Measurements from ENCODE around the gene EXD3. TPM values are rescaled to one million over a fixed set of nuclear protein-coding genes. Genes with fewer than 3 reads are reported as not detected.
"Not testable (repeated sequence)": the region's sequence is repeated elsewhere in the genome, so short reads cannot be mapped to it uniquely, and the experiment has no call there.

Gene EXD3
- polyA plus RNA-seq, 3 donors, result 8.7 to 9.2 (median 8.9) TPM

DNA sequence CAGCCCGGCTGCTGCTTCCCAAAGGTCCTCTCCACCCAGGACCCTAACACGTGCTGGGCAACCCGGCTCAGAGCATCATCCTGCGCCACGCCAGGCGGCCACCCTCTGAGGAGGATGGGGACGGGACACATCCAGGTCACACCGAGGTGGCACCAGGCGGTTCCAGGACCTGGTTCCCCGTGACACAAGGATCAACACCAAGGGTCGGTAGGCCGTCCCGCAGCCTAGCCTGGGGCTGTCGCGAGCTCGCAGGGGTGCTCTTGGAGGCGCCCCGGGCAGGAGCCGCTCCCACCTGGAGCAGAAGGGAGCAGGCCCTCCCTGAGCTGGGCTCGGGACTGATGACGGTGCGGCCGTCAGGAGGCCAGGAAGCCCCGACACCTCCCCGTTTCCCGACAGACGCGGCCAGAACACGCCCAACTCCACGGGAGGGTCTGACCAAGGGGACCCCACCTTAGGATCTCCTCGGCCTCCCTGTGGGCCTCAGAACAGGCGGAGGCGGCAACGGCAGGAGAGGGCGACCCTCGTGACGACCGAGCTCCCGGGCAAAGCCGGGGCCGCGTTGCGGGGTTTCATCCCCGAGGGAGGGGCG lies 6.3 kb downstream of the EXD3 start:
- no peak for DNase-seq (ENCODE audit: low read depth in 3 of 3, low spot score in 2 of 3)

DNA sequence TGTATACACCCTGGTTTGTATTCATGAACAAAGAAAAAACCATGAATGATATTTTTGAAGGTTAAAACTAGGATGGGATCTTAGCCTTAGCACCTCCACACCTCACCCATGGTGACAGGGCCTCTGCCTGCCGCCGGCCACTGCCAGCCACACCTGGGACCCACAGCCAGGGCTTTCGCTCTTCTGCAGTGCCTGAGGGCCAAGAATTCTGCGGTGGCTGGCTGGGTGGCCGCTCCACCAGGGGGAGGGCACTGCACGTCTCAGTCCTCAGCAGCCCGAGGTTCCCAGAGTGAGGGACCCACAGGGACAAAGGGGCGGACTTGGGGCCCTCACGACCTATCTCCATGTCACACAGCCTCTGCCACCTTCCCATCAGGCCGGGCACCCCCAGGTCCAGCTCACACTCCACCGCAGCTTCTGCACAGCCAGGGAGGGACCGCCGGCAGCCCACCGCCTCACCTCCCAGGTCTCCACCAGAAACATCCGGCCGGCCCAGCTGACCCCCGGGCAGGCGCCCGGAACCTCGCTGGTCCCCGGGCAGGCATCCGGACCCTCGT lies 6.9 kb downstream of the EXD3 start:
- DNase-seq (ENCODE audit: low read depth in 3 of 3, low spot score in 2 of 3), result no peak

DNA sequence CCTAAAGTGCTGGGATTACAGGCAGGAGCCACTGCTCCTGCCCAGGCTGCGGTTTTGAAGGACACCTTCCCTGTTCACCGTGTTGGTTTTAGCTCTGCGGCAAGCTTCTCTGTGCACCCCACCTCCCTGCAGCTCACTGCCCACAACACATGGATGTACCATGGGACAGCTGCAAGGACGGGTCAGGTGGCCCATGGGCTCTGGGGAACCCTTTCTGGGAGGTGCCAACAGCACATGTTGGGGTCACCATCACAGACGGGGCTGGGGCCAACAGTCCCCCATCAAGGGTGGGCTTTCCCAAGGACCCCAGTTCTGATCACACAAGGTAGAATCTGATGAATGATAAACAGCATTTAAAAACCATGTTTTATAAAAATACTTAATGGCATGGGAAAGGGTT lies 7.5 kb downstream of the EXD3 start:
- no peak for DNase-seq (ENCODE audit: low read depth in 3 of 3, low spot score in 2 of 3)

DNA sequence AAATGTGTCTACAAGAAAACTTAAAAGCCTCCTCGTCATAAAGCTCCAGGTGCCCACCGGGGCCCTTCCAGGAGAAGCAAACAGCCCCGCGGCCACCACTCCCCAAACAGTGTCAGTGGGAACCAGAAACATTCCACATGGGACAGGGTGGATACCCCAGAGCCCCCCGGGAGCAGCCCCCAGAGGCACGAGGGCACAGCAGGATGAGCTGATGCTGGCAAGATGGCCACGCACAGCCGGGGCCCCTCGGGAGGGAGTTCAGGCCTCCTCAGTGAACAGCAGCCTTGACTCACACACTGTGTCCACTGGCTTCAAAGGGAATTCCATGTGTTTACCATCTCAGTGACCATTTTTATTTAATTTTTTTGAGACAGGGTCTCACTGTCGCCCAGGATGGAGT lies 10.5 kb downstream of the EXD3 start:
- no peak for DNase-seq (ENCODE audit: low read depth in 3 of 3, low spot score in 2 of 3)

DNA sequence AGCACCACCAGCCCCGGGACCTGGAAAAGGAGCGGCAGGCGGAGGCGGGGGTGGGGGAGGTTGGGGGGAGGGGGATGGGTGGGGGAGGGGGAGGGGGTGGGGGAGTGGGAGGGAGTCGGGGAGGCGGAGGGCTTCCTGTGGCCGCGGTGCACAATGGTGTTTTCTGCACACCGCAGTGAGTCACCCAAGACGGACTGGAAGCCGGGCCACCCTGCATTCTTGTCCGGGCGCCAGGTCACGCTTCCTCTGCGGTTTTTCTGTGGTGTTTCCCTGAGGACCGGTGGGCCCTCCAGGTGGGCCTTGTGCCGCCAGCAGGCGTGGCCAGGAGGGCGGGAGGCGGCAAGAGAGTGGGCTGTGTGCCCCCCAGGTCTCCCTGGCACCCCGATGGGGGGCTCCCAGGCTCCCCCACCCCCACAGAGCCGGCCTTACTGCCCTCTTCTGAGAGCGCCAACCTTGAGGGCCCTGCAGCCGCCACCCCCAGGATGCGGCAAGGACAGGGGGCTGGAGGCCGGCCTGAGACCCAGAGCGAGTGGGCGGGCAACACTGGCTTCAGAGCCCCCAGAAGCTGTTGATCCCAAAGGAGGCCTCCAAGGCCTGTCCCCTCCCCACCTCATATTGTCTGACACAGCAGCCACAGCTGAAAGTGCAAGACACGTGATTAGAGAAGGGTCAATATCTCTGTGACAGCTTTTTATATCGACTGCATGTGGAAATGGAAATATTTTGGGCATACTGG lies 11.1 kb downstream of the EXD3 start:
- no peak for DNase-seq (ENCODE audit: low read depth in 3 of 3, low spot score in 2 of 3)

DNA sequence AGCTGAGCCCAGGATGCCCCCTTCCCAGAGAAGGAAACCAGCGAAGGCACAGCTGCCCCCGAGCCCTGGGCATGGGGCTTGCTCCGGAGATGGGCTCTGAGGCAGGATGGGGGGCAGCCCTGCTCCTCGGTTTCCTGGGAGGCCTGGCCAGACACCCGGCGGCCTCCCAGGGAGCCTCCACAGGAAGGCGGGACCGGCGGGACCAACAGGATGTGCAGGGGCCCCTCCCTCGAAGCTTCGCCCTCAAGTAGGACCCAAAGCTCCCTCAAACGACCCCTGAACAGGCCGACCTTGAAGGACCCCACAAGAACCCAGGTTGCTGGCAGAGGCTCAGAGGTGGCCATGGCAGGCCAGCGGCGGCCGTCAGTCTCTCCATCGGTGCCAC lies 11.7 kb downstream of the EXD3 start:
- DNase-seq (ENCODE audit: low read depth in 3 of 3, low spot score in 2 of 3), result no peak

DNA sequence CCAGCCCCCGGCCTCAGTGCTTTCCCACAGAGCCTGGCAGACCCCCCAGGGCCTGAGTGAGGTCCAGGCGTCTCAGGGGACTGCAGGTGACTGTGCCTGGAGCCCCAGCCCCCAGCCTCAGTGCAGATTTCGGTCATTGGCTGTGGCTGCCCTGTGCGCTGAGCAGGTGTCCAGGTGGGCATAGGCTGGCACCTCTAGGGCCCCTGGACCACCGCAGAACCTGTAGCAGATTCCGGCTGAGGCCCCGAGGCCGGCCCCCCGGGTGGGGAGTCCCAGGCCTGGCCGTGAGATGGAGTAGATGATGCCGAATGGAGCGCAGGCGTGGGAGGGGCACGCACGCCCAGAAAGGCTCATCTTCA lies 12.1 kb downstream of the EXD3 start:
- DNase-seq (ENCODE audit: low read depth in 3 of 3, low spot score in 2 of 3), result no peak

DNA sequence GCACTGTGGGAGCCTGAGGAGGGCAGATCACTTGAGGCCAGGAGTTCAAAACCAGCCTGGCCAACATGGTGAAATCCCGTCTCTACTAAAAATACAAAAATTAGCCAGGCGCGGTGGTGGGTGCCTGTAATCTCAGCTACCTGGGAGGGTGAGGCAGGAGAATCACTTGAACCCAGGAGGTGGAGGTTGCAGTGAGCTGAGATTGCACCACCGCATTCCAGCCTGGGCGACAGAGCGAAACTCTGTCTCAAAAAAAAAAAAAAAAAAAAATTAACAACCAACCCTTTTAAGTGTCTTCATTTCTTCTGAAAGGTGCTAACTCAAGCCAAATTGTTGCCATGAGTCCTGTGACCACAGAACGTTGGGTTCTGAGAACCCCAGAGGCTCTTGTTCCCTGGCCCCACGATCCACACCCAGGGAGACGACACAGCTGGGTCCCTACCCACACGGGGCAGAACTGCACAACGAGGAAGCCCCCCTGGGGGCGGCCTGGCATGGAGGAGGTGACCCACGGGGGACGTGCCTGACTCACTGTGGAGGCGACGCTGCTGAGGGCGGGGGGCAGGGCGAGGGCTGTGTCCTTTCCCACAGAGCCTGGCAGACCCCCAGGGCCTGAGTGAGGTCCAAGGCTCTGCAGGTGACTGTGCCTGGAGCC lies 12.6 kb downstream of the EXD3 start:
- DNase-seq (ENCODE audit: low read depth in 3 of 3, low spot score in 2 of 3), result not testable (repeated sequence)

DNA sequence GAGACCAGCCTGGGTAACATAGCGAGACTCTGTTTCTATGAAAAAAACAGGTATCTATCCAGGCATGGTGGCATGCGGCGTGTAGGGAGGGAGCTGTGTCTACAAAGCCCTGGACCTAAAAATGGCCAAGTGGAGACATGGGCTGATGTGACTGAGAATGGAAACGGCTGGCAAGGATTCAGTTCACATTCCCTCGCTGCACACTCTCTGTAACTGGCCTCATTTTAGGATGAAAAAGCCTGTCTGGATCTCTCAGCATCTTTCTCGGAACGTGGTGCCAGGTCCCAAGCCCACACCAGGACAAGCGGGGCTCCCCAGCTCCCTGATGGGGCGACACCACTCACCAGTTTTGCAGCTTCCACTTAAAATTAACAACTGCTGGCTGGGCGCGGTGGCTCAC lies 13.4 kb downstream of the EXD3 start:
- no peak for DNase-seq (ENCODE audit: low read depth in 3 of 3, low spot score in 2 of 3)

DNA sequence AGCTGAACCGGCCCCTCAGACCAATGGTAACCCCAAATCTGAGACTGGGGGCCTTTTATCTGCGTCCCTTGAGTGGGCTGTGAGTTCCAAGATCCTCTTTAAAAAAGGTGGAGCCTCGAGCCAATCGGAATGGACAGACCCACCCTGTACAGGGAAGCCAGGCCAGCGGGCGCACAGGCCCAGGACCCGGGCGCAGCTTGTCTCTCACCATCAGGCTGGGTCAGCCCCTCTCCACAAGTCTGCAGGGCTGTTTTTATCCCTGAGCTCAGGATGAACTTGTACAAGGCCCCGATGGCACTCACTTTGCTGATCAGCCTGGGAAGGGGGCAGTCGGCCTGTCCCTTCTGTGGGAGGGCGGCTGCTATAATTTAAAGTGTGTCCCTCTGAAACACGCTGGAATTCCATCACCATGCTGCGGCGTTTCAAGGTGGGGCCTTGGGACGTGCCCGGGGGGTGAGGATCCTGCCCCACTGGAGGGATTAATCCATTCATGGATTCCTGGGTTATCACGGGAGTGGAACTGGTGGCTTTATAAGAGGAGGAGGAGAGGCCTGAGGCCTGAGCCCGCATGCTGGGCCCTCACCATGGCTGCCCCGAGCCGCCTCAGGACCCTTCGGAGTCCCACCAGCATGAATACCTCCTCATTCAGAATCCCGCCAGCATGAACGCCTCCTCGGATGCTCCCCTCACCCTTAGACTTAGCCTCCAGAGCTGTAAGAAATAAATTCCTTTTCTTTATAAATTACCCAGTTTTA lies 14.1 kb downstream of the EXD3 start:
- DNase-seq (ENCODE audit: low read depth in 3 of 3, low spot score in 2 of 3), result no peak

DNA sequence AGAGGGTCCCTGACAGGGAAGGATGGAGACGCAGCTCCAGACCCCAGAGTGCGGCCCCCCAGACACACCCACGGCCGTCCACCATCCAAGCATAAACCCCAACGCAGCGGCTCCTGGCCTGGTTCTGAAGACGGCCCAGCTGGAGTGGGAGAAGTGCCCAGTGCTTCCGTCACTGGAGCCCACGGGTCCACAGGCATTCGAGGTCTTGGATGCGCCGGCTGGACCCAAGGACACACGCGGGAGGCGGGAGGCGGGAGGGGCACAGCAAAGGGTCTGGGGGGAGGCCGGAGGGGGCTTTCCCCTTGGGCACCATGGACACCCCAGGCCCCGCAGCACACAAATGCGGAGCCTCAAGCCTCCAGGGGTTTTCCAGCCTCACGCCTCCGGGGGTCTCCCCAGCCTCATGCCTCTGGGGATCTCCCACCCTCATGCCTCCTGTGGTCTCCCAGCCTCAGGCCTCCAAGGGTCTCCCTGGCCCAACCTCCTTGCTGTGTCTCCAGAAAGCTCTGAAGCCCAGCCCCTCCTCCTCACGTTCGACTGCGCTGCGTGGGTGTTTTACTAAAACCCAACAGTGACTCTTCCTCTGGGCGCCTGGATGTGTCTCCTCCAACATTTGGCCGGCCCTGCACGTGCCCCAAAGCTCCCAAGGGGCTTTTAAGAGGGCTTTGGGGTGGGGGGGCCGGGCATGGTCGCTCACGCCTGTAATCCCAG lies 15.2 kb downstream of the EXD3 start:
- no peak for DNase-seq (ENCODE audit: low read depth in 3 of 3, low spot score in 2 of 3)

DNA sequence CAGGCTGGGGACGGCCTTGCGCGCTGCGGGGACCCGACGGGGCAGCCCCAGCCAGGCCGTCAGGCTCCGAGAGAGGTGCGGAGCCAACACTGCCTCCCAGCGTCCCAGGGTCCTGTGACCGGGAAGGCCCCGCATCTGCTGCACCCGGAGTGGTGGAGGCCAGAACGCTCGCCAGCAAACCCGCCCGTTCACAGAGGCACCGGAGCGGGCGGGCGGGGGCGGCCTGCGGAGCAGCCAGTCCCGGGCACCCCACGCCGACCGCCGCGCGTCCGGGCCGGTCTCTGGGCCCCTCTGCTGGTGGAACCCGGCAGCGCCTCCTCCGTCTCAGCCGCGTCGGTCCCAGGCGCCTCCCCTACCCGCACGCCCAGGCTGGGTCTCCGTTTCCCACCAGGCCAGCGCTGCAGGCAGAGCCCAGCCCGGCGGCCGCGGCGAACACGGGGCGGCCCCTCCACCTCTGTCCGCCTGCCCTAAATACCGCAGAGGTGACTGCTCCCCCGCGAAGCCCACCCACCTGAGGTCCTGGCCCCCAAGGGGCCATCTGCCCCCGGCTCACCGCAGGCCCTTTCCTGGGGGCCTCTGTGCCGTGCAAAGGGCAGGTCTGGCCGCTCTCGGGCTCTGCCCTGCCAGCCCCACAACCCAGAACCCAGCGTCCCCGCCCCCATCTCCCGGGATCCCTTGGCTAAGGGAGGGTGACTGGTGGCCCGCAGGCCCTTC lies 15.9 kb downstream of the EXD3 start:
- peak in 2 of 3 donors; percentile 48 to 57 for DNase-seq (ENCODE audit: low read depth in 3 of 3, low spot score in 2 of 3)

DNA sequence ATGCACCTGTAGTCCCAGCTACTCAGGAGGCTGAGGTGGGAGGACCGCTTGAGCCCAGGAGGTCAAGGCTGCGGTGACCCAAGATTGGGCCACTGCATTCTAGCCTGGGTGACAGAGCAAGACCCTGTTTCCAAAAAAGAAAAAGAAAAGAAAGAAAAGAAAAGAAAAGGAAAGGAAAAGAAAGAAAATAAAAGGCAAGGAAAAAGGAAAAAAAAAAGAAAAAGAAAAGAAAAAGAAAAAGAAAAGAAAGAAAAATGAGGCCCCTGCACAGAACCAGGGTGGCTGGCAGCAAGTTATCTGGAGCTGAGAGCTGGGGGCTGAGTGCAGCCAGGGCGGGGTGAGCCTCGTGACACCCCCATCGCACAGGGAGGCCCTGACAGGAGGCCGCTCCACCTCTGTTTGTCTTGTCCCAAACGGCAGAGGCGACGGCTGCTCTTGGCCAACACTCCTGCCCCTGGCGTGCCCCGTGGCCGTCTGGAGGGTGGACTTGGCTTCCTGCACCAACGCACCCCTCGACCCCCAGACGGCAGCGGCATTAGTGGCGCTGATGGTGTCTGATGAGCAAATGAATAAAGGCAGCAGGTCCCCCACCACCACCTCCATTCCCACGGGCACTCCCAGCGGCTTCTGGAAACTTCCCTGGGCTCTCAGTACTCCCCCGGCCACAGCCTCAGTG lies 16.7 kb downstream of the EXD3 start:
- no peak for DNase-seq (ENCODE audit: low read depth in 3 of 3, low spot score in 2 of 3)

DNA sequence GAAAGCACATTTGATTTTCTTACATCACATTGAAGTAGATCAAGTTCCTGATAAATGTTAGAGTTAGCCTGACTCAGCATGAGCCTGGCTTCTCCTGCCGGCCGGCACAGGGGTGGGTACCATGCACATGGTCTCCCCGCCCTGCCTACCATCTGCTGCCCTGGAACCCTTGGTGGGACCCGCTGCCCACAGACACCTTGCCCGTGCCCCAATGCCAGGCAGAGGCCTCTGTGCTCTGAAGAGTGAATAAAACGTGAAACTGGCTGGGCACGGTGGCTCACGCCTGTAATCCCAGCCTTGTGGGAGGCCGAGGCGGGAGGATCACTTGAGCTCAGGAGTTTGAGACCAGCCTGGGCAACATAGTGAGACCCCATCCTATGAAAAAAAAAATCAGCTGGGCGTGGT lies 17.3 kb downstream of the EXD3 start:
- DNase-seq (ENCODE audit: low read depth in 3 of 3, low spot score in 2 of 3), result no peak

DNA sequence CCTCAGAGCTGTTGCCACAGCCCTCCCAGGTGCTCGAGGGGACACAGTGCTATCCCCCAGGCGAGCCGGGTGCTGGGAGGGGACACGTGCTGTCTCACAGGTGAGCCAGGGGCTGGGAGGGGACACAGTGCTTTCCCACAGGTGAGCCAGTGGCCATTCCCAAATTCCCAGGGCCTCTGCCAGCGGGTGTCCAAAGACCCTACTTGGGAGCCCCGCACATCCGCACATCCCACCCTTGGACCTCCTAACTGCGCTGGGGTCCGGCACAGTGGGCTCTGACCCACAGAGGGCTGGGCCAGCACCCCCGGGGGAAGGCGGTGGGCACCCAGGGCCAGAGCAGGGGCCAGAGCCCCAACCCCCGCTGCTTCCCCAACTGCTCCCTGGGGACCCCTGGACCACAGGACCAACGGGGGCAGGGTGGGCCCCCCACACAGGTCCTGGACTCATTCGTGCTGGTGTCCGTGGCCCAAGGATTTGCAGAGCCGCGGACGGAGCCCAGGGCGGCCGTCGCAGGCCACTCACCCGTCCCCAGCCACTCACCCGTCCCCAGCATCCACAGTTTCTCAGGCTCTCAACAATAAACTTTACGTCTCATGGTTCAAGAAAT lies 17.9 kb downstream of the EXD3 start:
- no peak for DNase-seq (ENCODE audit: low read depth in 3 of 3, low spot score in 2 of 3)

DNA sequence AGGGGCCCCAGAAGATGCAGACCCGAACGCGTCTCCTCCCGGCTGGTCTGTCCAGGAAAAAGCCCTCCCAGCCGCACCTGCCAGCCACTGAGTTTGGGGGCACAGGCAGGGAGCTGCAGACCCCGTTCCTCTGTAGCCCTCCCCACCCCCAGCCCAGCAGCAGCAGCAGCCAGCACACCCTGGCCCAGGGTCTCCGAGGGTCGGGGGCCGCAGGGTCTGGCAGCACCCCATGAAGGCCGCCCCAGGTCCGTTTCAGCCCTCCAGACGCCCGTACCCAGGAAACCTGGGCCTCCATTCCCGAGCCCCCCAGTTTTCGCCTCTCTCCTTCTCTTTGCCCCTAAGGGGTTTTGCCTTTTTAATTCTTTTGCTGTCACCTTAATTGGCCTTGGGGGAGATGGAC lies 19.7 kb downstream of the EXD3 start:
- DNase-seq (ENCODE audit: low read depth in 3 of 3, low spot score in 2 of 3), result no peak

DNA sequence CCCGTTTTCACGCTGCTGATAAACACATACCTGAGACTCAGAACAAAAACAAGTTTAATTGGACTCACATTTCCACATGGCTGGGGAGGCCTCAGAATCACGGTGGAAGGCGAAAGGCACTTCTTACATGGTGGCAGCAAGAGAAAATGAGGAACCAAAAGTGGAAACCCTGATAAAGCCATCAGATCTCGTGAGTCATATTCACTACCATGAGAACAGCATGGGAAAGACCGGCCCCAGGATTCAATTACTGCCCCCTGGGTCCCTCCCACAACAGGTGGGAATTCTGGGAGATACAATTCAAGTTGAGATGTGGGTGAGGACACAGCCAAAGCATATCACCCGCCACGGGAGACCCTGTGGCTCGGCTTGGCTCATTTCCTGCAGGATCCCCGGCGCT lies 20.2 kb downstream of the EXD3 start:
- no peak for DNase-seq (ENCODE audit: low read depth in 3 of 3, low spot score in 2 of 3)

DNA sequence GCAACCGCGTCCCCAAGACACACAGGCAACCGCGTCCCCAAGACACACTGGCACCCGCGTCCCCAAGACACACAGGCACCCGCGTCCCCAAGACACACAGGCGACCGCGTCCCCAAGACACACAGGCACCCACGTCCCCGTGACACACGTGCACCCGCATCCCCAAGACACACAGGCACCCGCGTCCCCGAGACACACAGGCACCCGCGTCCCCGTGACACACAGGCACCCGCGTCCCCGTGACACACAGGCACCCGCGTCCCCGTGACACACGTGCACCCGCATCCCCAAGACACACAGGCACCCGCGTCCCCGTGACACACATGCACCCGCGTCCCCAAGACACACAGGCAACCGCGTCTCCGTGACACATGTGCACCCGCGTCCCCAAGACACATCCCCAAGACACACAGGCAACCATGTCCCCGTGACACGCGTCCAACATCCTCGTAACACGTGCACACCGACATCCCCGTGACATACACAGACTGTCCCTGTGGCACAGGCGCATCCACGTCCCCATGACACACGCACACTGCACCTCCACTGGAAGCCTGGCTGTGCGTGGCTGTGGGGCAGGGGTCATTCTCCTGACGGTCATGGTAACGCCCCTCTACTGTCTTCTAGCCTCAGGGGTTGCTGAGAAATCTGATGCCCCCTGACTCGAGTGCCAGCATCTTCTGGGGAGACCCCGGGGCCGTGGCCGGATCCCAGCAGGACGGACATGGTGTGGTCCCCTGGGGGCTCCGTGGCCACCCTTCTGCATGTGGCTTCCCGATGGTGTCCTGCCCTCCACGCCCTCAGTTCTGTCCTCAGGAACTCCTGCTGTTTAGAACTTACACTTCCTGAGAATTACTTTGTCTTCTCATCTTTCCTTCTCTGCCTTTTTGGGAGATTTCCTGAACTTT lies 24.1 kb downstream of the EXD3 start:
- no peak for DNase-seq (ENCODE audit: low read depth in 3 of 3, low spot score in 2 of 3)

Data from right renal cortex interstitium (tissue), 3 donors.